Measurements from ENCODE around the gene ZNF442.
"Not testable (repeated sequence)": the region's sequence is repeated elsewhere in the genome, so short reads cannot be mapped to it uniquely, and the experiment has no call there.

The ZNF442 gene

GRCh38 chr19:12365236-12366162 is at the start of gene ZNF442:
Gene ZNF442 (minus strand): TSS chr19:12365683. CDS start chr19:12363631, 2,052 bp downstream.
- DNase-seq (ENCODE audit: low read depth) = peak; percentile 68

GRCh38 chr19:12411893-12412292 is 46.4 kb upstream of the ZNF442 start:
- DNase-seq (ENCODE audit: low read depth) = no peak

GRCh38 chr19:12400633-12401502 is 35.4 kb upstream of the ZNF442 start, which contains the start of gene ZNF799:
Gene ZNF799 (minus strand): TSS chr19:12401271. CDS start chr19:12401070, 201 bp downstream.
- DNase-seq (ENCODE audit: low read depth) = peak; percentile 66

GRCh38 chr19:12399901-12400632 is 34.6 kb upstream of the ZNF442 start:
- DNase-seq (ENCODE audit: low read depth) = peak; percentile 3

- DNase-seq (ENCODE audit: low read depth) = not testable (repeated sequence)
These were observed 25.7 kb upstream of the ZNF442 start for GRCh38 chr19:12391148-12391547.

GRCh38 chr19:12386365-12386764 is 20.9 kb upstream of the ZNF442 start:
- not testable (repeated sequence) for DNase-seq (ENCODE audit: low read depth)

GRCh38 chr19:12380444-12380737 is 14.9 kb upstream of the ZNF442 start:
- no peak for DNase-seq (ENCODE audit: low read depth)

GRCh38 chr19:12379732-12380443 is 14.4 kb upstream of the ZNF442 start:
- no peak for DNase-seq (ENCODE audit: low read depth)

GRCh38 chr19:12374026-12374425 is 8.5 kb upstream of the ZNF442 start:
- no peak for DNase-seq (ENCODE audit: low read depth)

- no peak for DNase-seq (ENCODE audit: low read depth)
These were observed 870 bp downstream of the ZNF442 start for GRCh38 chr19:12364391-12365235.

GRCh38 chr19:12362236-12362635 is 3.2 kb downstream of the ZNF442 start:
- DNase-seq (ENCODE audit: low read depth) = not testable (repeated sequence)

- no peak for DNase-seq (ENCODE audit: low read depth)
These were observed 12.1 kb downstream of the ZNF442 start for GRCh38 chr19:12353375-12353774.

GRCh38 chr19:12350890-12351197 is 14.6 kb downstream of the ZNF442 start:
- no peak for DNase-seq (ENCODE audit: low read depth)

- DNase-seq (ENCODE audit: low read depth) = no peak
These were observed 15.1 kb downstream of the ZNF442 start for GRCh38 chr19:12350185-12350889.

- no peak for DNase-seq (ENCODE audit: low read depth)
These were observed 18.6 kb downstream of the ZNF442 start for GRCh38 chr19:12346896-12347295.

- DNase-seq (ENCODE audit: low read depth) = no peak
These were observed 20.3 kb downstream of the ZNF442 start for GRCh38 chr19:12345197-12345596.

- DNase-seq (ENCODE audit: low read depth) = peak; percentile 94
These were observed 32.0 kb downstream of the ZNF442 start, which contains the start of gene ZNF563 for GRCh38 chr19:12333162-12334159. Gene ZNF563 (minus strand): TSS chr19:12333633. CDS start chr19:12333482, 151 bp downstream.

- peak; percentile 61 for DNase-seq (ENCODE audit: low read depth)
These were observed 34.1 kb downstream of the ZNF442 start for GRCh38 chr19:12331211-12331941.

All from activated gamma-delta T cell treated with anti-CD3 and anti-CD28 coated beads, Interleukin-2, amount 50 U/mL, for 16 hours (primary cell).